Prostate gland (tissue), 2 donors: Measurements from ENCODE around the gene ACCS.

ENCODE experiments used
- CTCF ChIP-seq, 4 experiments: fragments of 200-600 bp in 2 of 4; fragments of 450-650 bp in 2 of 4; sonication (generic) in 2 of 4; IDR thresholded peaks; 1 replicate in 3 of 4; 2 replicates in 1 of 4; pipeline ENCODE4 v1.5.1; 2016 to 2019; ENCODE audit warnings: antibody characterized with exemption in 4 of 4, mild to moderate bottlenecking in 2 of 4, moderate library complexity in 2 of 4
- POLR2A ChIP-seq: fragments of 450-650 bp; IDR thresholded peaks from one replicate; pipeline ENCODE4 v1.6.1; 2016; ENCODE audit warnings: antibody characterized with exemption, mild to moderate bottlenecking
- POLR2AphosphoS5 ChIP-seq: sonication (generic); formaldehyde crosslinking; IDR thresholded peaks from one replicate; pipeline ENCODE4 v1.6.1; 2017; ENCODE audit warnings: antibody characterized with exemption

- no peak for TF ChIP-seq CTCF (IDR thresholded peaks at IDR 0.05)
- no peak for TF ChIP-seq POLR2A
- no peak for TF ChIP-seq POLR2AphosphoS5
These were observed 5.1 kb downstream of the ACCS start for GRCh38 chr11:44071157-44071556.
